ENCODE data around the gene ZNF200.
"Not testable (repeated sequence)": the region's sequence is repeated elsewhere in the genome, so short reads cannot be mapped to it uniquely, and the experiment has no call there.

ZNF200 gene

DNA sequence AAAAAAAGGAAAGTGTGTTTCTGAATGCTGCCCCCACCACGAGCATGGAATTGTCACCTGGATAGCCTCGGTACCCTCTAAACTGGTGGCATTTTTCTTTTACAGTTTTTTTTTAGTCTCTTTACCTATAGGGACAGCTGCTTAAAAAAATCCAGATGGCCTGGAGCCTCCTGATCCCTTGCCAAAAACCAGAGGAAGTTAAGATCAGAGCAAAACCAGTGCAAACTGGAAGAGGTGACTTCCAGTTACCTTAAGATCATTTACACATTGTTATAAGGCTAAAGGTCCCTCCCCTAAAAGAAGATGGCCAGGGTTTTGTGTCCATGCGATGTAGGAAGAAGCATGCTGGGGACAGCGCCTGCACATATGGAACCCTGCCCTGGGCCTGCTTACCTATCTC lies 18.0 kb upstream of the ZNF200 start:
- DNase-seq (ENCODE audit: low spot score): no peak

GRCh38 chr16:3249451-3249850 lies 14.5 kb upstream of the ZNF200 start:
- no peak for DNase-seq (ENCODE audit: low spot score)

GRCh38 chr16:3249020-3249419 lies 14.1 kb upstream of the ZNF200 start:
- no peak for DNase-seq (ENCODE audit: low spot score)

GRCh38 chr16:3248596-3248995 lies 13.6 kb upstream of the ZNF200 start:
- DNase-seq (ENCODE audit: low spot score): no peak

GRCh38 chr16:3246876-3247275 lies 11.9 kb upstream of the ZNF200 start:
- no peak for DNase-seq (ENCODE audit: low spot score)

GRCh38 chr16:3246002-3246401 lies 11.0 kb upstream of the ZNF200 start:
- DNase-seq (ENCODE audit: low spot score): no peak

DNA sequence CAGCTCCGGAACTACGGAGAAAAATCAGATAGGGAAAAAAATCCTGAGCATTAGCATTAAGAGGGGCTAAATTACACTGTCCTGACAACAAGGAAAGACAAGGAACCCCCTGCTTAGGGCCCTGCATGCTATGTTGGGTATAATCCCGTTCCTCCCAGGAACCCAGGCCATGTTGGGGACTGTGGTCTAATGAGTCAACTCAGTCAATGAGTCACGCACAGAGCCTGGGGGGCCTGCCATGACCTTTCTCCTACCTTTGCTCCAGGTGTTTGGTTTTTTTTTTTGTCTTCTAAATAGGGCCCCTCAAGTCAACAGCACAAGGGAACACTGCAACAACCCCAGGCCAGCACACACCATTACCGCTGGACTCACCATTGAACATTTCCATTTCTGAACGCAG lies 8.9 kb upstream of the ZNF200 start:
- no peak for DNase-seq (ENCODE audit: low spot score)

GRCh38 chr16:3242709-3243108 lies 7.8 kb upstream of the ZNF200 start:
- no peak for DNase-seq (ENCODE audit: low spot score)

- DNase-seq (ENCODE audit: low spot score): no peak
These were observed 6.8 kb upstream of the ZNF200 start for GRCh38 chr16:3241761-3242160.

DNA sequence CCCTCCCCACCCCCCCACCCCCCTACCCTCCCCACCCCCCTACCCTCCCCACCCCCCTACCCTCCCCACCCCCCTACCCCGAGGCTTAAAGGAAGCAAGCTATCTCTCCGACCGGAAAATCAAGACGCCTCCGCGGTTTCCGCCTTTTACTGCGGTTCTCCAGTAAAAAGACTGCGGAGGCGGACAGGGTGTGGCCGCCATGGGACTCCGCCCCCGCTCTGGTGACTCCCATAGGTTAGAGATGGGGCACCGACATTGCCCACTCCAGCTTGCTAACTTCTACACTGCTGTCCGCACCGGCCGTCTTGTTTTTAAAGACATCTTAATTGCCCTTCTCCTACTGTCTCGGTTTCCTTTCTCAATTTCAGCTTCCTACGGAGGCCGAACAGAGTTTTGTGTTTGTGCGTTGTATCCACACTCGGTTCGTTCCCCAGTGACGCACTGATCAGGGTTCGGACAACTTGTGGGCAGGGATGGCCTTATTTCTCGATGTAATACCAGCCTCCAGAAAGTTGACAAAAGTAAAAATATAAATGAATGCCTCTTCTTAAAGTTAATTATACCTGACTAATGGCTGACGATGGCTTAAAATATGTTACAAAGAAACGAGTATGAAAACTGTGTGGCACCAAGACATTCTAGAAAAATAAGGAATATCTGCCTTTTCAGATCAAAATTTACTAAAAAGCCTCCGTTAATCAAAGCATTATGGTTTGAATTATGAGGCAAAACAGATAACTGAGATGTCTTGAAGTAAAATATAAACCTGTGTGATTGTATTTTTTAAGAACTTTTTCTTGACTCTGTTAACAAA lies 1.1 kb upstream of the ZNF200 start:
- DNase-seq (ENCODE audit: low spot score): no peak

DNA sequence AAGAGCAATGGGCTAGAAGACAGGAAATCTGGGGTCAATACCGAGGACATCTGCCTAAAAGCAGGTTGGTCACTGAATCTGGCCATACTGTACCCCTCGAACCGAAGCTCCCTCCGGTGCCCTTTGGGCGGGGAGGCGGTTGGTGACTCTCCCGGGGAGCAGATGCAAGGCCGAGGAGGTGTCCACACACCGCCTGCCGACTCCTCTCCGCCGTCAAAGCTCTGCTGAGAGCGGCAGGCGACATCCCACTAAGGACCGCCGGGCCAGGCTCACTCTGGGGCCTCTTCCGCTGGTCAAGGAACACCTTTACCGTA lies 458 bp downstream of the ZNF200 start:
- DNase-seq (ENCODE audit: low spot score): no peak

DNA sequence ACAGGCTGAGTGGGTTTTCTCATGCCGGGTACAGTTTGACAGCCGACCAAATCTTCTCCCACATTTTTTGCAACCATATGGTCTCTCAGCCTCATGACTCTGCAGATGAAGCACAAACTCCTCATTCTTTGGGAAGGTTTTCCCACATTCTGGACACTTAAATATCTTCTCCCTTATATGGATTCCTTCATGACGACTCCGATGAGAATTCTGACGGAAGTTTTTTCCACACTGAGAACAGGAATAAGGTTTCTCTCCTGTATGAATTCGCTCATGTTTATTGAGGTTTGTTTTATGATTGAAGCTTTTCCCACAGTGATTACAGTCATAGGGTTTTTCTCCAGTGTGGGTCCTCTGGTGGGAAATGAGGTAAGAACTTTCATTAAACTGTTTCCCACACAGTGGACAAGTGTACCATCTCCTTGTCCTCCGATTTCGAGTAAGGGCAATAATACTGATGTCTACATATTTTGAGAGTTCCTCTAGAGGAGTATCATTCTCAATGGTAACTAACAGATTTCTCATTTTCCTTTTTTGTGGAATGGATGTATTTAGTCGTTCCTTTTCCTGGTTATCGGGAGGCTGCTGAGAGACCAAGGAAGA lies 10.9 kb downstream of the ZNF200 start:
- DNase-seq (ENCODE audit: low spot score): no peak

DNA sequence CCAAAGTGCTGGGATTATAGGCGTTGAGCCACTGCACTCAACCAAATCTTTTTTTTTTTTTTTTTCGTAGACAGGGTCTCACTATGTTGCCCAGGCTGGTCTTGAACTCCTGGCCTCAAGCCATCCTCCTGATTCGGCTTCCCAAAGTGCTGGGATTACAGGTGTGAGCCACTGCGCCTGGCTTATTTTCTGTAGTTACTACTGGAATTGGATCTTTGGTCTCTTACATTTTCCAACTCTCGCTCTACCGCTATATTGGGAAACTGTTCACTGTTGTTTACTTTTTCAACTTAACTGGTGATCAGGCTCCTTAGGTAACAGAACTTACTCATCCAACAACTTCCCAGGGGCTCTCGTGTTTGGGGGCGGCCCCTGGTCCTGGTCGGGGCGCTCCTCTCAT lies 14.1 kb downstream of the ZNF200 start:
- DNase-seq (ENCODE audit: low spot score): no peak

GRCh38 chr16:3216263-3216640 lies 18.7 kb downstream of the ZNF200 start:
- no peak for DNase-seq (ENCODE audit: low spot score)

DNA sequence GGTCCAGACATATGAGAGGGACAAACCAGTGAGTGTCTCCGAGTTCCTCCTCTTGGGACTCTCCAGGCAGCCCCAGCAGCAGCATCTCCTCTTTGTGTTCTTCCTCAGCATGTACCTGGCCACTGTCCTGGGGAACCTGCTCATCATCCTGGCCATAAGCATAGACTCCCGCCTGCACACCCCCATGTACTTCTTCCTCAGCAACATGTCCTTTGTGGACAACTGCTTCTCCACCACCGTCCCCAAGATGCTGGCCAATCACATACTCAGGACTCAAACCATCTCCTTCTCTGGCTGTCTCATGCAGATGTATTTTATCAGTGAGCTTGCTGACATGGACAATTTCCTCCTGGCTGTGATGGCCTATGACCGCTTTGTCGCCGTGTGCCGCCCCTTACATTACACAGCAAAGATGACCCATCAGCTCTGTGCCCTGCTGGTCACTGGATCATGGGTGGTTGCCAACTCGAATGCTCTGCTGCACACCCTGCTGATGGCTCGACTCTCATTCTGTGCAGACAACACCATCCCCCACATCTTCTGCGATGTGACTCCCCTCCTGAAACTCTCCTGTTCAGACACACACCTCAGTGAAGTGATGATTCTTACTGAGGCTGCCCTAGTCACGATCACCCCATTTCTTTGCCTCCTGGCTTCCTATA lies 19.2 kb downstream of the ZNF200 start:
- DNase-seq (ENCODE audit: low spot score): no peak

DNA sequence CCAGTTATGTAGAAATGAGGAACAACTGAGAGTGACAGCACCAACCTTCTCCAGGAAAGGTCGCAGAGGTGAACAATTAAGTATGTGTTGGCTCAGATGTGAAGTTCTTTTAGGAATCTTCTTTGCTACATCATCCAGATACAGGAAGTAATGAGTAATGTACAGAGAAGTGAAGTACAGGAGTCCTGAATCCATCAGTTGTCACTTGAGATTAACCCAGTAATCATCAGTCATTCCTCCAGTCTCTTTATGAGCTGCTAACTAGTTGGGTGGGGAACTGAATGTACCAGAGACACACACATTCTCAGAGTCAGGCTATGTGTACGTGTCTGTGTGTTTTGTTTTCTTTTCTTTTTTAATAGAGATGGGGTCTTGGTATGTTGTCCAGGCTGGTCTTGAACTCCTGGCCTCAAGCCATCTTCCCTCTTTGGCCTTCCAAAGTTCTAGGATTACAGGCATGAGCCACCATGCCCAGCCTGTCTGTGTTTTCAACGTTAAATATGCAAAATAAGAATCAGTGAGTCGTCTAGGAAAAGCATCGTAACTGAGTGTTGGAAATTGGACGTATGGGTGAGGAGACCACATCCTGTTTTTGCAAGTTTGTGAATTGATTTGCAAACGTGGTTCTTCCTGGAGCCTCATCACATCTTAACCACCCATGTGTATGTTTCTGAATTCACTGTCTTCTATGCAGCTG lies 19.9 kb downstream of the ZNF200 start:
- DNase-seq (ENCODE audit: low spot score): no peak

GRCh38 chr16:3212567-3212966 lies 22.4 kb downstream of the ZNF200 start:
- no peak for DNase-seq (ENCODE audit: low spot score)

GRCh38 chr16:3212006-3212405 lies 23.0 kb downstream of the ZNF200 start:
- no peak for DNase-seq (ENCODE audit: low spot score)

DNA sequence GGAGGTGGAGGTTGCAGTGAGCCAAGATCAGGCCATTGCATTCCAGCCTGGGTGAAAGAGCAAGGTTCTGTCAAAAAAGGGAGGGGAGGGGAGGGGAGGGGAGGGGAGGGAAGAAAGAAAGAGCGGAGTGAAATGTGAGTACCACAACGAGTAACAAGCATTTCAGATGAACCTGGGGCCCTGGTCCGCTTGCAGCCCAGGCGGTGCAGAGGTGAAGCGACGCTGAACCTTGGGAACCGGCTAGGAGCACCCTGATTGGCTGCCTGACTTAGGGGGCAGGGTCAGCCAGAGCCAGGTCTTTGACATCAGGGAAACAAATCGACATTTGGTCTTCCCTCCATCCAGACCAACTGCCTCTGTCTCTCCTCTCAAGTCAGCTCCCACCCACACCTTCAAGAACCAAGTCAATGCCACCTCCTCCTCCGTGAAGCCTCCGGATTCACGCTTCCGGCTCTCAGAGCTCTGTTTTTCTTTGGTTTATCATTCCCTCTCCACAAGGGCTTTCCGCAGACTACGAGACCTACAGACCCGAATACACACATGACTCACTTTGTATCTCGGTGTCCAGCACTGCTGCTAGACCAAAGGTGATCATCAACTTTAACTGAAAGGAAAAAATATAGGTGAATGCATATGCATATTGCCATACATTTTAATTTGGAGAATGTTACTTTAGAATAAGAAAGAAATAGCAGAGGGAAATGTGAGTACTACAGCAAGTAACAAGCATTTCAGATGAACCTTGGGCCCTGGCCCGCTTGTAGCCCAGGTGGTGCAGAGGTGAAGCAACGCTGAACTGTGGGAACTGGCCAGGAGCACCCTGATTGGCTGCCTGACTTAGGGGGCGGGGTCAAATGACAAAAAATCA lies 27.6 kb downstream of the ZNF200 start:
- no peak for DNase-seq (ENCODE audit: low spot score)

- DNase-seq (ENCODE audit: low spot score): not testable (repeated sequence)
These were observed 29.0 kb downstream of the ZNF200 start for GRCh38 chr16:3205939-3206338.

DNA sequence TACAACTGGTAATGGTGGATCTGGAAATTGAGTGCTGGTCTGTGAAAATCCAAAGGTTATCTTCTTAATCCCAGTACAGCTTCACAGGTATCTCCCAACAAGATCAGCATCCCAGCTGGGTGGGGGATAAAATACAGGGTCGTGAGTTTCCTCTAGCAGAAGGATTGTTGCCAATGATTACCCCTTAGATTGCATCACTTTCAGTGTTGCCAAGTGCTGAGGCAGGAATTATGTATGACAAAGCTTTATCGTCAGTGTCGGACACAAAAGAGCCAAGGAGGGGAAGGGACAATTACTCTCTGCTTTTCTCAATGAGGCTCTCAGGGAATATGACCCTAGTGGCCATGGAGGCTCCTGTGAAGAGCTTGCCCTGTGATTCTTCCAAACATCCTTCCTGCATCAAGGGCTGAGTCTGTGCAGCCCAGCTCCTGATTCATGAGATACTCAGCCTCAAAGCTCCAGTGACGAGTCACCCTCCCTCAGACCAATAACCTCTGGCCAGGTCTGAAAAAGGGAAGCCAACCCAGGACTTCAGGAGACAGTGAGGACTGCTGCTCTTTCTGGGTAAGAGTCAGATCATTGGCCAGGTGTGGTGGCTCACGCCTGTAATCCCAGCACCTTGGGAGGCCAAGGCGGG lies 31.9 kb downstream of the ZNF200 start:
- no peak for DNase-seq (ENCODE audit: low spot score)
